KBM-7 (cell line): ENCODE results near the gene TECR.
"Not testable (repeated sequence)": the region's sequence is repeated elsewhere in the genome, so short reads cannot be mapped to it uniquely, and the experiment has no call there.

Experiments used
- DNase-seq: peaks from one replicate; pipeline ENCODE4 v3.0.0-alpha.2; 2015
- in situ Hi-C: fragments of 300-500 bp; cut with MboI; formaldehyde crosslinking; loops from 2 replicates; pipeline ENCODE4 v1.14.3; 2020; ENCODE audit warnings: low sequenced_read_pairs, low pct_unique_long_range_greater_than_20kb, mixed read lengths

TECR gene

DNA sequence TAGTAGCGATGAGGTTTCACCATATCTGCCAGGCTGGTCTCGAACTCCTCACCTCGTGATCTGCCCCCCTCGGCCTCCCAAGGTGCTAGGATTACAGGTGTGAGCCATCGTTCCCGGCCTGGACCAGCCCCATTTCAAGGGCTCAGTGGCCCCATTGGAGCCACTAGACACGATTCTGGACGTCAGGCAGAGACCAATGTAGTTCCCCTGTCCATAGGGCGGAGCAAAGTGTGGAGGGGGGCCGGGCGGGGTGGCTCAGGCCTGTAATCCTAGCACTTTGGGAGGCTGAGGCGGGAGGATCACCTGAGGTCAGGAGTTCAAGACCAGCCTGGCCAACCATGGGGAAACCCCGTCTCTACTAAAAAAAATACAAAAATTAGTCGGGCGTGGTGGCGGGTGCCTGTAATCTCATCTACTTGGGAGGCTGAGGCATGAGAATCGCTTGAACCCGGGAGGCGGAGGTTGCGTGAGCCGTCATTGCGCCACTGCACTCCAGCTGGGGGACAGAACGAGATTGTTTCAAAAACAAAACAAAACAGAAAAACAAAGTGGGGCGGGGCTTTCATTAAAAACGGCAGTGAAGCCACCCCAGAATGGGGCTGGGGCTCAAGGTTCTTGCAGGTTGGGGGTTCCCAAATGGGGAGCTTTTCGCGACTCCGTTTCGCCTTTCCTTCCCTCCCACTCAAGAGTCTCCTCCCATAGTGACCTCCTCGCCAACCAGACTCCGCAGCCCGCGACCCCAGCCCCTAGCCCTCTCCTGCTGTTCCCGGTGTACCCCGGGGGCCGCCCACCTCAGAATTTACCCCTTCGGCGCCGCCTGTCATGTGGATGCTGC, 758 bp upstream of the TECR start:
- in situ Hi-C loops = no loop called here
- no peak for DNase-seq

- in situ Hi-C loops = no loop called here
- DNase-seq = no peak
Observed at GRCh38 chr19:14530005-14530348, 583 bp downstream of the TECR start.

DNA sequence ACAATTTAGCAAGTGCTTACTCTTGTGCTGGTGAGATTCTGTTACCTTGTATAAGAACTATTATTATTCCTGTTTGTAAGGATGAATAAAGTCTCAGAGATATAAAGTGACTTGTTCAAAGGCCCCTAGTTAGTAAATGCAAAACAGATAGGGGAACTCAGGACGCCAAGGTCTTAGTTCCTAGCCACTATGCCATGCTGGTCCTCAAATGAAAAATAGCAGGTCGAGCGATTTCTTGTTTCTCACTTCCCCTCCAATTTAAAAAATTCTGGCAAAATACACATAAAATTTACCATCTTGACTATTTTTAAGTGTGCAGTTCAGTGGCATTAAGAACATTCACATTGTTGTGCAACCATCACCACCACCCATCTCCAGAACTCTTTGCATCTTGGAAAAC, 1.1 kb downstream of the TECR start:
- in situ Hi-C loops = no loop called here
- DNase-seq = no peak

DNA sequence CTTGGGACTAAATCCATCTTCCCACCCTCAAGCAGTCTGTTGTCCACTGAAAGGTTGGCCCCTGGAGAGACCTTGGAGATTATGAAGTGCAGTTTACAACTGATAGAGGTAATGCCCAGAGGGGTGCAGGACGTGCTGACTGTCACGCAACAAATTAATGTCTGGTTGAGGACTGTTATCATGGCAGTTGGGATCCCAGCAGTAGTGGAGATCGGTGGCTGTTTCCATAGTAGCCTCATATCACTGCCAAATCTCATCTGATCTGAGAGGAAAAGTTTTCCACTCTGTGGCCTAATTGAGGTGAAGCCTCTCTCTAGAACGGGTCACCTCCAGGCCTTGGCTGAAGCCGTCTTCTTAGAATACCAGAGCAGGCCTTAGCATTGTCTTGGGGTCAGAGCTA, 4.1 kb downstream of the TECR start:
- no peak for DNase-seq

DNA sequence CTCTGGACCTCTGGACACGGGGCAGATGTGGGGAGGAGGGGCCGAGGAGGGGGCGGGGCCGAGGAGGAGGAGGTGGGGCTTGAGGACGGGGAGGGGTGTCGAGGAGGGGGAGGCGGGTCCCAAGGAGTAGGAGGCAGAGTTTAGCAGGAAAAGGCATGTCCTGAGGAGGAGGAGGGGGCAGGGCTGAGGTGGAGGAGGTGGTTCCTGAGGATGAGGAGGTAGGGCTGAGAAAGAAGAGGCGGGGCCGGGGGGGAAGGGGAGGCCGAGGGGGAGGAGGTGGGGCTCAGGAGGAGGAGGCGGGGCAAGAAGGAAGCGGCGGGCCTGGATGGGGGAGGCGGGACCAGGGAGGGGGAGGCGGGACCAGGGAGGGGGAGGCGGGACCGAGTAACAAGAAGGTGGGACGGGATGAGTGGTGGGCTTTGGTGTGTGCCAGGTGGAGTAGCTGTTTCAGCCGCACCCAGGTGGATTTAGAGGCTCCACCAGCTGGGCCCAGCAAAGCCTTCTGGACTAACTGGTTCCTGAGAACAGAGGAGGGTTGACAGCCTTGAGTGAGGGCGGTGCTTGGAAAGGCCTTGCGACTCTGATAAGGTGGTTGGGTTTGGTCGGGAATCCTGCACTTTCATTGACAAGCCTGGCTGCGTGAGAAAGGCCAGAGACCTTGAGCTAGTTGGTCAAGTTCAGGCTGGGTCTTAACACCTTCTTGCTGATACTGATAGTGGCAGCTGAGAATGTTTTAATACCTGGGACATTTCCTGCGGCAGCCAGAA, 7.7 kb downstream of the TECR start:
- peak; percentile 71 for DNase-seq
- in situ Hi-C loops = no loop called here

More for the DNA sequence above, 4.1 kb downstream of the TECR start:
- in situ Hi-C loops = no loop called here

DNA sequence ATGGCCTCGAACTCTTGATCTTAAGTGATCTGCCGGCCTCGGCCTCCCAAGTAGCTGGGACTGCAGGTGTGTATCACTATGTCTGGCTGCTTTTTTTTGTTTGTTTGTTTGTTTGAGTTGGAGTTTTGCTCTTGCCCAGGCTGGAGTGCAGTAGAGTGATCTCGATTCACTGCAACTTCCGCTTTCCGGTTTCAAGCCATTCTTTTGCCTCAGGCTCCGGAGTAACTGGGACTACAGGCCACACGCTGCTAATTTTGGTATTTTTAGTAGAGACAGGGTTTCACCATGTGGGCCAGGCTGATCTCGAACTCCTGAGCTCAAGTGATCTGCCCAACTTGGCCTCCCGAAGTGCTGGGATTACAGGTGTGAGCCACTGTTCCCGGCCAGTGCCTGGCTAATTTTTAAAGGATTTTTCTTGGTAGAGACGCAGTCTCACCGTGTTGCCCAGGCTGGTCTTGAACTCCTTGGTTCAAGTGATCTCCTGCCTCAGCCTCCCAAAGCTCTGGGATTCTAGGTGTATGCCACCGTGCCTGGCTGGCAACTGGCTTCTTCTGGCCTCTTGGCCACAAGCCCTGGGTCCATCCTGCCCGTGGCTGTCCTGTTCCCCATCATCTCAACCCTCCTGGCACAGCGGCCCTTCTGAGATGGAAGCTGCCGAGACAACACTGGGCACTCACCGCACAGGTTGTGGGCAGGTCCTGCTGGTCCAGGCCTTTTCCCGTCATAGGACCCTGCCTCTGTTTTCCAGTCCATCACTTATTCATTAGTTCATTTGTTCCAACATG, 11.5 kb downstream of the TECR start:
- in situ Hi-C loops = no loop called here
- DNase-seq = no peak

- DNase-seq, in situ Hi-C loops: not testable (repeated sequence)
Observed at GRCh38 chr19:14541979-14542378, 12.6 kb downstream of the TECR start.

DNA sequence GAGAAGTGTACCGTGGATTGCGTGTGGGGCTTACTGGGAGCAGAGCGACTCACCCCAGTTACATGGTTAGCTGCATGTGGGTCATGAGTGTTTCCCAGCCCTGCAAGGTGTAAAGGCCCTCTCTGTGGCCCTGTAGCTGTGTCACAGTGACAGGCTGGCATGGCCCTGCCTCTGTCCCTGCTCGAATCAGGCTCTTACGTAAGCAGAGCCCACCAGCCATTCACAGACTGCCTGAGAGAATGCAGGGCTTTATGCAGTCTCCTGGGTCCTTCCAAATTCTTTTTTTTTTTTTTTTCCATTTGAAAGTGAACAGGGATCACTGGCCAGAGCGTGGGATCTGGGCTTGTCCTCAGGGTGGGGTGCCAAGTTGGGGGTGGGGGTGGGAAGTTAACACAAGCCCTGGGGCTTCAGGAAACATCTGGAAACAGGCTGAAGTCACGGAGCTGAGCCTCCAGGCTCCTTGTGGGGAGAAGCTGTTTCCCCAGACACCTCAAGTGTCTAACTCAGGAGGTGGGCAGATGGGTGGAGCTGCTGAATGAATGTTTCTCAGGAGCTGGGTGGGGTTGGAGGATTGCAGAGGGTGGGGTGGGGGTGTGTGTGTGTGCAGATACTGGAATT, 13.4 kb downstream of the TECR start:
- in situ Hi-C loops = no loop called here
- DNase-seq = peak; percentile 32

- in situ Hi-C loops = no loop called here
- no peak for DNase-seq
Observed at GRCh38 chr19:14544047-14544446, 14.7 kb downstream of the TECR start.

DNA sequence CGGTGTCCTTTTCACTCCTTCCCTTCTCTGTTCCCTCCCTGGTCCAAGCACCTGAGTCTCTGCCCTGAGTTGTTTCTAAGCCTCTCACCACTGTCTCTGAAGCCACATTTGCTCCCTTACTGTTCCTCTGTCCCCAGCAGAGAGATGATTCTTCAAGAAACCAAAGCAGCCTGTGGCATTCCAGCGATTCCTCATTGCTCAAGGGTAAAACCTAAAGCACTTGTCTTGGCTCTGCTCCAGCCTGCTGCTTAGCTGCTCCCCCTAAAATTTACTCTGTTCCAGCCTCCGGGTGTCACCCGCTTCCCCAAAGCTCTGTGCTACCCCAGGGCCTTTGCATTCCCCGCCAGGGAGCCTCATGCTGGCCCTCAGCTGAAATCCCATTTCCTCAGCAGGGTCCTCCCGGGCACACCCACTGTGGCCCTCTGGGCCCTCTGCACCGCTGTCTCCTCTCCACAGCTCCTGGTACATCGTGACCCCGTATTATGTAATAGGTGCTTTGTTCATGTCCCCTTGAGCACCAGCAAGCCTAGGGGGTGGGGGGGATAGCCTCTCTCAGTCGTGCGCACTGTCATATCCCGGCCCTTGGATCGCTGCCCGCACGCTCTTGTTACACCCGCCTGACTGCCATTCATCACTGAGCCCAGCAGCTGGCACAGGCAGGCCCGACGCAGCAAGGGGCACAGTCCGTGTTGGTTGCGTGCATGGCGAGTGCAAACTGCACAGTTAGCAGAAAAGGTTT, 15.8 kb downstream of the TECR start:
- no peak for DNase-seq
- in situ Hi-C loops = no loop called here

DNA sequence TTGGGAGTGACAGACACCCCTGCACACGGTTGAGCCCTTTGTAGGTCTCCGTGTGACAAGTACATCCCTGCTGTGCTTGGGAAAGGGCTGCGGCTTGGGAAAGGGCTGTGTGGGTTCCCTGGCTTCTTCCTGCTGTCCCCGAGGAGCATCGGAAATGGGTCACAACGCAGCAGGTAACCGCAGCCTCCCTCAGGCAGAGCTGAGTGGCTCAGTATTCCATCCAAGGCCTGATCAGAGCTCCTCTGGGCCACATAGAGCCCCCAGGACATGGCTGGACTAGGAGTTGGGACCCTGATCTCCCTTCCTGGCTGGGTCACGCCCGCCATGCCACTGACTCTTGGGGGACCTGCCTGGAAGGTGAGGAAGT, 16.3 kb downstream of the TECR start:
- in situ Hi-C loops = no loop called here

GRCh38 chr19:14550201-14550754, 20.9 kb downstream of the TECR start:
- no peak for DNase-seq
- in situ Hi-C loops = no loop called here

More for the DNA sequence above, 16.3 kb downstream of the TECR start:
- no peak for DNase-seq

- DNase-seq = peak; percentile 90
- in situ Hi-C loops = not testable (repeated sequence)
Observed at GRCh38 chr19:14551134-14552005, 22.0 kb downstream of the TECR start.

GRCh38 chr19:14552006-14552360, 22.6 kb downstream of the TECR start:
- in situ Hi-C loops, DNase-seq: not testable (repeated sequence)

DNA sequence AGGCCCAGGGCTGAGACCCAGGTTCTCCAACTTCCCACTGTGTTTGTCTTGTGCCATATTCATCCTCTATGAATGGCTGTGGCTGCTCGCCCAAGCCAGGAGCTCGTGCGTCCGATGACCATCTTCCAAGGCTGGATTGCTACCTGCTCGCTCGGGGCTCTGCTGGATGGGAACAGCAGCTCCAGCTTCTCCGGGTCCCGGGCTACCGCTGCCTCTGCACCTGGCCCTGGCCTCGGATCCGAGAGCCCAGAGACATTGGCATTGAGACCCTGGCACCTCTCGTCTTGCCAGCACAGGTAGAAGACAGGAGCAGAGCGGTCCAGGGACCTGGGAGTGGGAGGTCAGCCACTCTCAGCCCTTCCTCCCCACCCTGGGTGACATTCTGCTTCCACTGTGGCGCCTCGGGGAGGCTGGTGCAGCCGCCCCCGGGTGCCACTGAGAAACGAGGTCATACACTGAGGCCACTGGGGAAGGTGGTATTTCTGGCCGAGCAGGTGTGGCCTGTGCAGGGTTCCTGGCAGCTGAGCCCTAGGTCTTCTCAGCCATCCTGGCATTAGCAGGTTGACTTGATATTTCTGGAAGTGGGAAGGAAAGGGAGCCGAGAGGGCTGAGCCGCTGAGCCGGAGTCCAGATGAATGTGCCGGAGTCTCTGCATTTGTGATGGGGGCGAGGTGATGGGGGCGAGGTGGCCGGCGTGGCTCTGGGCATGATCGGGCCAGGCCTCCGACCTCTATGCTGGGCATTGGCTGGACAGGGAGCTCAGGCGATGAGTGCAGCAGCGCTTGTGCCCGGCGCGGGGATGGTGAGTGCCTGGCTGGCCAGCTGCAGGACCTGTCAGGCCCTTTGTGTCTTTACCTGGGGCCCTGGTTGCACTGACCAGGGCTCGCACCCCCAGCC, 23.9 kb downstream of the TECR start:
- in situ Hi-C loops = no loop called here
- DNase-seq = no peak

- no peak for DNase-seq
- in situ Hi-C loops = no loop called here
Observed at GRCh38 chr19:14553939-14554243, 24.5 kb downstream of the TECR start.

- no peak for DNase-seq
- in situ Hi-C loops = no loop called here
Observed at GRCh38 chr19:14554382-14554812, 25.0 kb downstream of the TECR start.
